K562 (cell line): ENCODE measurements around the gene COPS8. TPM values are rescaled to one million over a fixed set of nuclear protein-coding genes. Genes with fewer than 3 reads are reported as not detected.

Experiments used
- ATAC-seq: fragments of 200-7000 bp; cut with Tn5 transposase; 3 replicates; pipeline ENCODE4 v1.9.1; 2020; ENCODE audit warnings: moderate library complexity
- BruUV-seq: library from RNA; stranded (reverse); fragments of 400-500 nt; replicated peaks from 2 replicates; lab custom pipeline; 2021; lab: Mats Ljungman, UMichigan
- CTCF ChIA-PET: fragments of 300-600 bp; formaldehyde crosslinking; extraction: SDS; loops from one replicate; lab custom pipeline; 2021; ENCODE audit warnings: low intra/inter-chr PET ratio; lab: Yijun Ruan, JAX
- POLR2A ChIA-PET: fragments of 300-600, 350-650 bp; sonication (Branson Sonifier 250); formaldehyde crosslinking; extraction: SDS; loops from one replicate; lab custom pipeline; 2021; ENCODE audit warnings: antibody characterized with exemption, inconsistent platforms; lab: Yijun Ruan, JAX
- DNase-seq, 4 experiments: peaks; one replicate each; pipeline versions ENCODE4 v3.0.0 to v3.0.0-alpha.2; 2011 to 2018; ENCODE audit warnings: low spot score in 3 of 4, mixed read lengths in 3 of 4; ENCODE audit errors: extremely low read depth in 1 of 4
- FAIRE-seq: peaks from 2 replicates; lab custom pipeline; 2011; peaks lifted over from hg19 to GRCh38; lab: Jason Lieb, UNC
- H2AFZ ChIP-seq: 2 replicates; pipeline ENCODE4 v1.6.0; 2011; ENCODE audit warnings: low read depth, low read length, control low read depth, inconsistent platforms
- H3K27ac ChIP-seq: fragments of 200-600 bp; 3 replicates; pipeline ENCODE4 v1.8.0; 2011; ENCODE audit warnings: low read depth, mild to moderate bottlenecking, control low read depth, inconsistent platforms, low read length, moderate library complexity, mixed read lengths; ENCODE audit errors: extremely low read depth
- H3K27me3 ChIP-seq, 2 experiments: fragments of 300-600 bp in 1 of 2; 2 replicates in 1 of 2; 3 replicates in 1 of 2; pipeline versions ENCODE4 v1.6.0 to v1.8.0; 2011; ENCODE audit warnings: inconsistent platforms in 2 of 2, low read length in 2 of 2, mild to moderate bottlenecking in 1 of 2, mixed read lengths in 1 of 2, moderate library complexity in 1 of 2; ENCODE audit not compliant: control insufficient read depth in 2 of 2, insufficient read depth in 2 of 2
- H3K36me3 ChIP-seq: fragments of 300-600 bp; 3 replicates; pipeline ENCODE4 v1.8.0; 2011; ENCODE audit warnings: mild to moderate bottlenecking, low read length, inconsistent platforms; ENCODE audit not compliant: control insufficient read depth, insufficient read depth
- H3K4me1 ChIP-seq, 2 experiments: fragments of 200-600 bp in 1 of 2; replicated peaks in 1 of 2; 2 replicates in 1 of 2; 3 replicates in 1 of 2; pipeline versions ENCODE4 v1.5.1 to v1.8.0; 2011; ENCODE audit warnings: inconsistent platforms in 2 of 2, low read length in 2 of 2, mild to moderate bottlenecking in 1 of 2, mixed read lengths in 1 of 2, moderate library complexity in 1 of 2; ENCODE audit not compliant: control insufficient read depth in 2 of 2, insufficient read depth in 2 of 2
- H3K4me2 ChIP-seq: 2 replicates; pipeline ENCODE4 v1.6.1; 2011; ENCODE audit warnings: low read length, control low read depth, inconsistent platforms, mixed read lengths; ENCODE audit not compliant: insufficient read depth
- H3K4me3 ChIP-seq: fragments of 200-600 bp; sonication (generic), shearing (Covaris generic); 2 replicates; pipeline ENCODE4 v1.5.1; 2016; ENCODE audit warnings: control low read depth, inconsistent platforms
- H3K79me2 ChIP-seq: fragments of 200-600 bp; 3 replicates; pipeline ENCODE4 v1.8.0; 2011; ENCODE audit warnings: low read length, inconsistent platforms; ENCODE audit not compliant: control insufficient read depth, insufficient read depth
- H3K9ac ChIP-seq, 2 experiments: 2 replicates each; pipeline versions ENCODE4 v1.6.0 to v1.6.1; 2011; ENCODE audit warnings: low read depth in 2 of 2, low read length in 2 of 2, control low read depth in 1 of 2, inconsistent platforms in 1 of 2, mild to moderate bottlenecking in 1 of 2, mixed read lengths in 1 of 2; ENCODE audit not compliant: insufficient read depth in 1 of 2
- H3K9me1 ChIP-seq: one replicate; pipeline ENCODE4 v1.6.0; 2011; ENCODE audit warnings: inconsistent platforms, mild to moderate bottlenecking, low read length, moderate library complexity; ENCODE audit not compliant: control insufficient read depth, insufficient read depth
- H3K9me3 ChIP-seq: replicated peaks from 2 replicates; pipeline ENCODE4 v1.5.1; 2011; ENCODE audit warnings: low read depth, low read length, inconsistent platforms; ENCODE audit not compliant: control insufficient read depth, insufficient read depth
- H4K20me1 ChIP-seq: replicated peaks from 2 replicates; pipeline ENCODE4 v1.6.1; 2011; ENCODE audit warnings: low read length, inconsistent platforms, mixed read lengths; ENCODE audit not compliant: control insufficient read depth, insufficient read depth
- CTCF ChIP-seq, 3 experiments: IDR thresholded peaks in 2 of 3; conservative IDR thresholded peaks in 1 of 3; 2 replicates each; pipeline ENCODE4 v1.5.1; 2011 to 2012; ENCODE audit warnings: low read length in 3 of 3, mild to moderate bottlenecking in 3 of 3, control low read depth in 2 of 3, improper control_type of control experiment in 1 of 3, inconsistent platforms in 1 of 3, low read depth in 1 of 3, mixed read lengths in 1 of 3, moderate library complexity in 1 of 3; ENCODE audit not compliant: insufficient read depth in 2 of 3
- MAFF ChIP-seq: IDR thresholded peaks from 2 replicates; pipeline ENCODE4 v1.6.1; 2012; ENCODE audit warnings: low read length, improper control_type of control experiment
- RCOR1 ChIP-seq, 2 experiments: IDR thresholded peaks; 2 replicates each; pipeline ENCODE4 v1.6.1; 2012; ENCODE audit warnings: low read depth in 2 of 2, low read length in 2 of 2, borderline replicate concordance in 1 of 2, improper control_type of control experiment in 1 of 2
- ZSCAN32 ChIP-seq: fragments of 450-650 bp; formaldehyde crosslinking; IDR thresholded peaks from 2 replicates; pipeline ENCODE4 v1.4.0; 2020; ENCODE audit warnings: mild to moderate bottlenecking, moderate library complexity
- WGBS: fragments of 100-300 bp; shearing (Covaris generic); methylation state at CpG from one replicate; pipeline ENCODE4 v1.1.6; 2016; ENCODE audit warnings: low coverage, mixed read lengths; ENCODE audit not compliant: insufficient coverage; ENCODE audit errors: missing lambda C conversion rate; 5-methylcytosine and 5-hydroxymethylcytosine counted together
- in situ Hi-C: fragments of 300-500 bp; cut with MboI; formaldehyde crosslinking; loops from 4 replicates; pipeline ENCODE4 v1.15.0; 2018; ENCODE audit warnings: inconsistent platforms, mixed read lengths
- intact Hi-C: fragments of 100-400 bp; cut with micrococcal nuclease; formaldehyde crosslinking; loops from 2 replicates; pipeline ENCODE4 v1.14.2; 2022
- polyA plus RNA-seq, 8 experiments: library from polyadenylated mRNA; depleted of rRNA in 4 of 8; stranded (reverse) in 5 of 8; unstranded in 3 of 8; fragments of >200 nt; fragmentation: Nextera tagmentation in 2 of 8; fragmentation: Illumina TruSeq in 1 of 8; extraction: Ambion mirVana in 2 of 8; extraction: Trizol in 1 of 8; gene quantifications; 2 replicates each; pipeline versions ENCODE4 v1.2.1 to v1.2.3, GENCODE V29; 2011 to 2014; ENCODE audit warnings: inconsistent platforms in 1 of 8, missing spikeins in 1 of 8
- total RNA-seq, 7 experiments: library from RNA; depleted of rRNA in 6 of 7; stranded (reverse); fragments of >200 nt in 6 of 7; fragmentation: Illumina TruSeq in 2 of 7; extraction: Trizol in 2 of 7; gene quantifications; 2 replicates each; pipeline versions ENCODE4 v1.2.1 to v1.2.3, GENCODE V29; 2011 to 2021; ENCODE audit warnings: low replicate concordance in 1 of 7

COPS8 gene
- total and polyA plus RNA-seq, 9 of the 15 experiments (the other 6 are each of a cell fraction or from before 2014, with no cell fraction given) = 28.2 to 97.3 (median 58.9) TPM

GRCh38 chr2:237141571-237142051 is 55.9 kb downstream of the COPS8 start:
- no peak for DNase-seq
- H3K9ac ChIP-seq = no peak overlapping the region
- no peak for FAIRE-seq
- H3K9me1 ChIP-seq = no peaks in the 10 kb centered on the region
- in situ Hi-C loops (no loop called here), intact Hi-C loops (no loop called here)
- no peaks in the 10 kb centered on the region for H4K20me1 ChIP-seq
- 0% methylated on average over 4 of the region's 4 CpGs for WGBS
- ATAC-seq = no peak
- BruUV-seq = no TSS peak
- no peaks in the 10 kb centered on the region for H3K79me2 ChIP-seq
- no peaks in the 10 kb centered on the region for H3K36me3 ChIP-seq
- H3K4me3 ChIP-seq = no peak overlapping the region
- no peaks in the 10 kb centered on the region for H3K9me3 ChIP-seq
- H3K27me3 ChIP-seq = no peaks in the 10 kb centered on the region
- TF ChIP-seq MAFF (no peak), RCOR1 (IDR thresholded peaks at IDR 0.05; ENCODE audit: borderline replicate concordance in 1 of 2, low read depth in 2 of 2, low read length in 2 of 2) (no peak)
- TF ChIP-seq, all 486 proteins: peak for 0
- no peak overlapping the region for H3K27ac ChIP-seq
- CTCF ChIA-PET = no interaction called here
- no peak overlapping the region for H2AFZ ChIP-seq
- no peaks in the 10 kb centered on the region for H3K4me1 ChIP-seq
- POLR2A ChIA-PET = no interaction called here
- no peak overlapping the region for H3K4me2 ChIP-seq

GRCh38 chr2:237143118-237143517 is 57.4 kb downstream of the COPS8 start:
- no TSS peak for BruUV-seq
- CTCF ChIA-PET = no interaction called here
- Histone ChIP-seq H3K27ac (no peak overlapping the region), H3K9ac (no peak overlapping the region), H3K9me3 (no peaks in the 10 kb centered on the region), H3K27me3 (no peaks in the 10 kb centered on the region), H3K9me1 (no peaks in the 10 kb centered on the region), H3K4me1 (no peaks in the 10 kb centered on the region), H3K4me2 (no peak overlapping the region), H2AFZ (no peak overlapping the region), H3K36me3 (no peaks in the 10 kb centered on the region), H4K20me1 (no peaks in the 10 kb centered on the region), H3K4me3 (no peak overlapping the region), H3K79me2 (no peaks in the 10 kb centered on the region)
- intact Hi-C loops (no loop called here), in situ Hi-C loops (no loop called here)
- FAIRE-seq (no peak), ATAC-seq (no peak), DNase-seq (no peak)
- POLR2A ChIA-PET = no interaction called here
- 0% methylated on average over 2 of the region's 2 CpGs for WGBS
- TF ChIP-seq ZSCAN32 (CRISPR knock-in tag) (no peak), CTCF (IDR thresholded peaks at IDR 0.05 in 2 of 3, conservative IDR thresholded peaks at IDR 0.05 in 1 of 3; ENCODE audit: insufficient read depth in 2 of 3, low read depth in 1 of 3, low read length in 3 of 3) (no peak)
